OCI-LY1 (cell line): ENCODE data around the gene SP3.

Experiments used
- H2AFZ ChIP-seq: fragments of 200-600 bp; sonication (generic), shearing (Covaris generic); 2 replicates; pipeline ENCODE4 v1.6.0; 2014; ENCODE audit warnings: antibody characterized with exemption, mild to moderate bottlenecking, low read length
- H3F3A ChIP-seq: fragments of 200-600 bp; sonication (generic), shearing (Covaris generic); 2 replicates; pipeline ENCODE4 v1.6.0; 2014; ENCODE audit warnings: mild to moderate bottlenecking, antibody characterized with exemption, low read length, moderate library complexity; ENCODE audit not compliant: insufficient read depth
- H3K27ac ChIP-seq: fragments of 200-600 bp; sonication (generic); 2 replicates; pipeline ENCODE4 v1.5.1; 2014; ENCODE audit warnings: low read length, mixed run types, mild to moderate bottlenecking, low read depth; ENCODE audit not compliant: poor library complexity, severe bottlenecking
- H3K27me3 ChIP-seq: fragments of 200-600 bp; sonication (generic); 2 replicates; pipeline ENCODE4 v1.6.0; 2014; ENCODE audit warnings: antibody characterized with exemption, mild to moderate bottlenecking, low read length, moderate library complexity; ENCODE audit not compliant: insufficient read depth
- H3K36me3 ChIP-seq: fragments of 200-600 bp; sonication (generic); 2 replicates; pipeline ENCODE4 v1.6.1; 2014; ENCODE audit warnings: mild to moderate bottlenecking, antibody characterized with exemption, low read length, moderate library complexity, mixed read lengths; ENCODE audit not compliant: insufficient read depth
- H3K4me1 ChIP-seq: fragments of 200-600 bp; sonication (generic); 2 replicates; pipeline ENCODE4 v1.5.1; 2014; ENCODE audit warnings: mild to moderate bottlenecking, low read length, moderate library complexity; ENCODE audit not compliant: insufficient read depth, severe bottlenecking
- H3K4me2 ChIP-seq: fragments of 200-600 bp; sonication (generic), shearing (Covaris generic); 2 replicates; pipeline ENCODE4 v1.6.1; 2014; ENCODE audit warnings: low read length
- H3K4me3 ChIP-seq: fragments of 200-600 bp; sonication (generic); 2 replicates; pipeline ENCODE4 v1.5.1; 2014; ENCODE audit warnings: low read length, low read depth, mild to moderate bottlenecking, mixed read lengths; ENCODE audit not compliant: poor library complexity, severe bottlenecking
- H3K79me2 ChIP-seq: fragments of 200-600 bp; shearing (Covaris generic); 2 replicates; pipeline ENCODE4 v1.6.1; 2016; ENCODE audit warnings: mixed run types, low read length, mixed read lengths; ENCODE audit not compliant: insufficient read depth
- H3K9ac ChIP-seq: fragments of 200-600 bp; sonication (generic), shearing (Covaris generic); 2 replicates; pipeline ENCODE4 v1.6.1; 2014; ENCODE audit warnings: mild to moderate bottlenecking, low read length, mixed read lengths
- H3K9me2 ChIP-seq: fragments of 200-600 bp; sonication (generic), shearing (Covaris generic); 2 replicates; pipeline ENCODE4 v1.6.1; 2014; ENCODE audit warnings: low read depth, mild to moderate bottlenecking, low read length, mixed read lengths
- H3K9me3 ChIP-seq: fragments of 200-600 bp; shearing (Covaris generic); 2 replicates; pipeline ENCODE4 v1.6.1; 2014; ENCODE audit warnings: low read length, mixed read lengths
- H4K20me1 ChIP-seq: fragments of 200-600 bp; sonication (generic), shearing (Covaris generic); 2 replicates; pipeline ENCODE4 v1.6.0; 2016; ENCODE audit warnings: mild to moderate bottlenecking, low read length; ENCODE audit not compliant: insufficient read depth
- CTCF ChIP-seq: fragments of 200-600 bp; sonication (generic), shearing (Covaris generic); IDR thresholded peaks from 2 replicates; pipeline ENCODE4 v1.5.1; 2017; ENCODE audit warnings: mild to moderate bottlenecking, antibody characterized with exemption, low read length, moderate library complexity, mixed read lengths
- EZH2 ChIP-seq: fragments of 200-600 bp; sonication (generic), shearing (Covaris generic); IDR thresholded peaks from 2 replicates; pipeline ENCODE4 v1.8.0; 2017; ENCODE audit warnings: borderline replicate concordance, mixed run types, mild to moderate bottlenecking, antibody characterized with exemption, low read length, moderate library complexity, mixed read lengths

The SP3 gene

GRCh38 chr2:173999724-174000123 lies 34.6 kb upstream of the SP3 start:
- Histone ChIP-seq H3K4me1 (peaks cover 17% of the 10 kb centered on the region), H3K27me3 (no peaks in the 10 kb centered on the region; the same call in 1 of the 2 replicates), H3K4me2 (no peak overlapping the region), H3K9me3 (no peaks in the 10 kb centered on the region), H3K9ac (no peak overlapping the region), H4K20me1 (no peaks in the 10 kb centered on the region), H3F3A (no peaks in the 10 kb centered on the region), H3K36me3 (no peaks in the 10 kb centered on the region), H3K4me3 (no peak overlapping the region), H3K27ac (no peak overlapping the region), H3K79me2 (no peaks in the 10 kb centered on the region), H2AFZ (no peak overlapping the region), H3K9me2 (no peaks in the 10 kb centered on the region)
- TF ChIP-seq CTCF (no peak), EZH2 (no peak)

GRCh38 chr2:173999272-173999671 lies 34.1 kb upstream of the SP3 start:
- no peaks in the 10 kb centered on the region for H4K20me1 ChIP-seq
- no peak overlapping the region for H3K27ac ChIP-seq
- no peaks in the 10 kb centered on the region for H3K9me2 ChIP-seq
- no peaks in the 10 kb centered on the region for H3F3A ChIP-seq
- H3K4me2 ChIP-seq, result no peak overlapping the region
- no peaks in the 10 kb centered on the region for H3K9me3 ChIP-seq
- TF ChIP-seq CTCF (no peak), EZH2 (no peak)
- H2AFZ ChIP-seq, result no peak overlapping the region
- H3K79me2 ChIP-seq, result no peaks in the 10 kb centered on the region
- H3K36me3 ChIP-seq, result no peaks in the 10 kb centered on the region
- H3K27me3 ChIP-seq, result no peaks in the 10 kb centered on the region; the same call in 1 of the 2 replicates
- H3K4me1 ChIP-seq, result peaks cover 17% of the 10 kb centered on the region
- no peak overlapping the region for H3K9ac ChIP-seq
- no peak overlapping the region for H3K4me3 ChIP-seq

GRCh38 chr2:173998386-173998785 lies 33.2 kb upstream of the SP3 start:
- no peaks in the 10 kb centered on the region for H3K9me2 ChIP-seq
- H4K20me1 ChIP-seq, result no peaks in the 10 kb centered on the region
- no peak overlapping the region for H3K4me3 ChIP-seq
- no peak overlapping the region for H3K9ac ChIP-seq
- no peak overlapping the region for H3K27ac ChIP-seq
- no peak overlapping the region for H3K4me2 ChIP-seq
- H3K79me2 ChIP-seq, result no peaks in the 10 kb centered on the region
- H2AFZ ChIP-seq, result no peak overlapping the region
- H3K4me1 ChIP-seq, result peaks cover 17% of the 10 kb centered on the region
- TF ChIP-seq EZH2, result no peak
- H3K27me3 ChIP-seq, result no peaks in the 10 kb centered on the region; the same call in 1 of the 2 replicates
- no peaks in the 10 kb centered on the region for H3K36me3 ChIP-seq
- no peaks in the 10 kb centered on the region for H3F3A ChIP-seq
- no peaks in the 10 kb centered on the region for H3K9me3 ChIP-seq

DNA sequence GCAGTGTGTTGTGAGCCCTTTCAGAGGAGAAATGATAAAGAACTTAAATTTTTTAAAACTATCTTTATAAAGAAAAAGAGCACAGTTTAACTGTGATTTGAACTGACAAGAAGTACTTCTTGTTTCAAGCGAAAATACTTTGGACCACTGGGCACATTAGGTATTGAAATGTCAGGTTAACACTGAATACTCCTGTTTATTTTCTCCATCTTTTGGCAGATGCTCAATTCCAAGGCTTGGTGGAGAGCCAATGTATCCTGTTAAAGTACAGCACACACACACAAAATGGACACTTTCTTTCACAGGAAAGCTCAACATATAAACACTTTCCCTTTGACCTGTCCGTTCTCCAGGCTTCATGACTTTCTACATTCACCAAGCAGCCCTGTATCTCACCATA lies 32.6 kb upstream of the SP3 start:
- H3K79me2 ChIP-seq, result no peaks in the 10 kb centered on the region
- no peak overlapping the region for H3K27ac ChIP-seq

More for the DNA sequence above, 32.6 kb upstream of the SP3 start:
- TF ChIP-seq CTCF (no peak), EZH2 (no peak)
- Histone ChIP-seq H3K9me2 (no peaks in the 10 kb centered on the region), H4K20me1 (no peaks in the 10 kb centered on the region), H3K27me3 (no peaks in the 10 kb centered on the region; the same call in 1 of the 2 replicates), H3K4me3 (no peak overlapping the region), H2AFZ (no peak overlapping the region), H3K4me1 (peaks cover 17% of the 10 kb centered on the region), H3K36me3 (no peaks in the 10 kb centered on the region), H3K4me2 (no peak overlapping the region), H3F3A (no peaks in the 10 kb centered on the region), H3K9me3 (no peaks in the 10 kb centered on the region), H3K9ac (no peak overlapping the region)
